K562 (cell line): ENCODE measurements around the gene ATRN. TPM values are rescaled to one million over a fixed set of nuclear protein-coding genes. Genes with fewer than 3 reads are reported as not detected.
A peak's percentile ranks its signal among the peaks of the same experiment; 100 is the strongest.

Experiments
- ATAC-seq: fragments of 200-7000 bp; cut with Tn5 transposase; 3 replicates; pipeline ENCODE4 v1.9.1; 2020; ENCODE audit warnings: moderate library complexity
- BruUV-seq: library from RNA; stranded (reverse); fragments of 400-500 nt; replicated peaks from 2 replicates; lab custom pipeline; 2021; lab: Mats Ljungman, UMichigan
- CTCF ChIA-PET: fragments of 300-600 bp; formaldehyde crosslinking; extraction: SDS; loops from one replicate; lab custom pipeline; 2021; ENCODE audit warnings: low intra/inter-chr PET ratio; lab: Yijun Ruan, JAX
- POLR2A ChIA-PET: fragments of 300-600, 350-650 bp; sonication (Branson Sonifier 250); formaldehyde crosslinking; extraction: SDS; loops from one replicate; lab custom pipeline; 2021; ENCODE audit warnings: antibody characterized with exemption, inconsistent platforms; lab: Yijun Ruan, JAX
- DNase-seq, 4 experiments: peaks; one replicate each; pipeline versions ENCODE4 v3.0.0 to v3.0.0-alpha.2; 2011 to 2018; ENCODE audit warnings: low spot score in 3 of 4, mixed read lengths in 3 of 4; ENCODE audit errors: extremely low read depth in 1 of 4
- FAIRE-seq: peaks from 2 replicates; lab custom pipeline; 2011; peaks lifted over from hg19 to GRCh38; lab: Jason Lieb, UNC
- H2AFZ ChIP-seq: 2 replicates; pipeline ENCODE4 v1.6.0; 2011; ENCODE audit warnings: low read depth, low read length, control low read depth, inconsistent platforms
- H3K27ac ChIP-seq: fragments of 200-600 bp; 3 replicates; pipeline ENCODE4 v1.8.0; 2011; ENCODE audit warnings: low read depth, mild to moderate bottlenecking, control low read depth, inconsistent platforms, low read length, moderate library complexity, mixed read lengths; ENCODE audit errors: extremely low read depth
- H3K27me3 ChIP-seq, 2 experiments: fragments of 300-600 bp in 1 of 2; 2 replicates in 1 of 2; 3 replicates in 1 of 2; pipeline versions ENCODE4 v1.6.0 to v1.8.0; 2011; ENCODE audit warnings: inconsistent platforms in 2 of 2, low read length in 2 of 2, mild to moderate bottlenecking in 1 of 2, mixed read lengths in 1 of 2, moderate library complexity in 1 of 2; ENCODE audit not compliant: control insufficient read depth in 2 of 2, insufficient read depth in 2 of 2
- H3K36me3 ChIP-seq: fragments of 300-600 bp; 3 replicates; pipeline ENCODE4 v1.8.0; 2011; ENCODE audit warnings: mild to moderate bottlenecking, low read length, inconsistent platforms; ENCODE audit not compliant: control insufficient read depth, insufficient read depth
- H3K4me1 ChIP-seq, 2 experiments: fragments of 200-600 bp in 1 of 2; replicated peaks in 1 of 2; 2 replicates in 1 of 2; 3 replicates in 1 of 2; pipeline versions ENCODE4 v1.5.1 to v1.8.0; 2011; ENCODE audit warnings: inconsistent platforms in 2 of 2, low read length in 2 of 2, mild to moderate bottlenecking in 1 of 2, mixed read lengths in 1 of 2, moderate library complexity in 1 of 2; ENCODE audit not compliant: control insufficient read depth in 2 of 2, insufficient read depth in 2 of 2
- H3K4me2 ChIP-seq: 2 replicates; pipeline ENCODE4 v1.6.1; 2011; ENCODE audit warnings: low read length, control low read depth, inconsistent platforms, mixed read lengths; ENCODE audit not compliant: insufficient read depth
- H3K4me3 ChIP-seq: fragments of 200-600 bp; sonication (generic), shearing (Covaris generic); 2 replicates; pipeline ENCODE4 v1.5.1; 2016; ENCODE audit warnings: control low read depth, inconsistent platforms
- H3K79me2 ChIP-seq: fragments of 200-600 bp; 3 replicates; pipeline ENCODE4 v1.8.0; 2011; ENCODE audit warnings: low read length, inconsistent platforms; ENCODE audit not compliant: control insufficient read depth, insufficient read depth
- H3K9ac ChIP-seq, 2 experiments: 2 replicates each; pipeline versions ENCODE4 v1.6.0 to v1.6.1; 2011; ENCODE audit warnings: low read depth in 2 of 2, low read length in 2 of 2, control low read depth in 1 of 2, inconsistent platforms in 1 of 2, mild to moderate bottlenecking in 1 of 2, mixed read lengths in 1 of 2; ENCODE audit not compliant: insufficient read depth in 1 of 2
- H3K9me1 ChIP-seq: one replicate; pipeline ENCODE4 v1.6.0; 2011; ENCODE audit warnings: inconsistent platforms, mild to moderate bottlenecking, low read length, moderate library complexity; ENCODE audit not compliant: control insufficient read depth, insufficient read depth
- H3K9me3 ChIP-seq: replicated peaks from 2 replicates; pipeline ENCODE4 v1.5.1; 2011; ENCODE audit warnings: low read depth, low read length, inconsistent platforms; ENCODE audit not compliant: control insufficient read depth, insufficient read depth
- H4K20me1 ChIP-seq: replicated peaks from 2 replicates; pipeline ENCODE4 v1.6.1; 2011; ENCODE audit warnings: low read length, inconsistent platforms, mixed read lengths; ENCODE audit not compliant: control insufficient read depth, insufficient read depth
- BCLAF1 ChIP-seq, 2 experiments: fragments of 450-650 bp in 1 of 2; IDR thresholded peaks; 2 replicates each; pipeline ENCODE4 v1.6.1; 2011 to 2017; ENCODE audit warnings: low read depth in 2 of 2, antibody characterized with exemption in 1 of 2, borderline replicate concordance in 1 of 2, low read length in 1 of 2, mild to moderate bottlenecking in 1 of 2, mixed read lengths in 1 of 2; ENCODE audit not compliant: control insufficient read depth in 1 of 2
- HCFC1 ChIP-seq: IDR thresholded peaks from 2 replicates; pipeline ENCODE4 v1.6.1; 2012; ENCODE audit warnings: low read depth, low read length, improper control_type of control experiment
- MCM3 ChIP-seq: fragments of 450-650 bp; IDR thresholded peaks from 2 replicates; pipeline ENCODE4 v1.6.1; 2016
- NCOA1 ChIP-seq: fragments of 450-650 bp; IDR thresholded peaks from 2 replicates; pipeline ENCODE4 v1.6.1; 2016; ENCODE audit warnings: low read depth
- NRF1 ChIP-seq, 2 experiments: fragments of 450-650 bp; IDR thresholded peaks in 1 of 2; conservative IDR thresholded peaks in 1 of 2; 2 replicates each; pipeline ENCODE4 v1.6.1; 2014; ENCODE audit warnings: mild to moderate bottlenecking in 2 of 2
- POLR2AphosphoS2 ChIP-seq: IDR thresholded peaks from 2 replicates; pipeline ENCODE4 v1.6.1; 2012; ENCODE audit warnings: low read length, improper control_type of control experiment
- POU5F1 ChIP-seq: fragments of 150-350 bp; IDR thresholded peaks from 2 replicates; pipeline ENCODE4 v1.6.1; 2014; ENCODE audit warnings: borderline replicate concordance, low read length, low read depth, mild to moderate bottlenecking; ENCODE audit not compliant: partially characterized antibody
- RAD21 ChIP-seq, 2 experiments: fragments of 250-450 bp in 1 of 2; fragments of 450-650 bp in 1 of 2; sonication (Bioruptor Pico) in 1 of 2; formaldehyde crosslinking in 1 of 2; IDR thresholded peaks in 1 of 2; conservative IDR thresholded peaks in 1 of 2; 2 replicates each; pipeline versions ENCODE4 v1.4.0 to v1.8.0; 2020 to 2022; ENCODE audit warnings: mild to moderate bottlenecking in 2 of 2, moderate library complexity in 1 of 2
- RBFOX2 ChIP-seq: fragments of 200-400 bp; formaldehyde crosslinking; IDR thresholded peaks from 2 replicates; pipeline ENCODE4 v1.6.1; 2017; ENCODE audit warnings: low read depth, mild to moderate bottlenecking, low read length, moderate library complexity
- TFAM ChIP-seq: fragments of 250-450 bp; sonication (Bioruptor Pico); conservative IDR thresholded peaks from 2 replicates; pipeline ENCODE4 v1.5.0; 2021; ENCODE audit warnings: mild to moderate bottlenecking, moderate library complexity
- YY1 ChIP-seq, 3 experiments: IDR thresholded peaks; 2 replicates each; pipeline ENCODE4 v1.6.1; 2011; ENCODE audit warnings: low read length in 2 of 3, mild to moderate bottlenecking in 2 of 3, moderate library complexity in 2 of 3, borderline replicate concordance in 1 of 3, control low read depth in 1 of 3, low read depth in 1 of 3; ENCODE audit not compliant: insufficient read depth in 3 of 3, insufficient replicate concordance in 2 of 3, control insufficient read depth in 1 of 3, insufficient read length in 1 of 3; ENCODE audit errors: extremely low read depth in 1 of 3
- ZNF121 ChIP-seq: sonication (generic); formaldehyde crosslinking; conservative IDR thresholded peaks from 2 replicates; pipeline ENCODE4 v1.8.0; 2022; ENCODE audit warnings: missing genetic modification reagents
- WGBS: fragments of 100-300 bp; shearing (Covaris generic); methylation state at CpG from one replicate; pipeline ENCODE4 v1.1.6; 2016; ENCODE audit warnings: low coverage, mixed read lengths; ENCODE audit not compliant: insufficient coverage; ENCODE audit errors: missing lambda C conversion rate; 5-methylcytosine and 5-hydroxymethylcytosine counted together
- in situ Hi-C: fragments of 300-500 bp; cut with MboI; formaldehyde crosslinking; loops from 4 replicates; pipeline ENCODE4 v1.15.0; 2018; ENCODE audit warnings: inconsistent platforms, mixed read lengths
- intact Hi-C: fragments of 100-400 bp; cut with micrococcal nuclease; formaldehyde crosslinking; loops from 2 replicates; pipeline ENCODE4 v1.14.2; 2022
- polyA plus RNA-seq, 8 experiments: library from polyadenylated mRNA; depleted of rRNA in 4 of 8; stranded (reverse) in 5 of 8; unstranded in 3 of 8; fragments of >200 nt; fragmentation: Nextera tagmentation in 2 of 8; fragmentation: Illumina TruSeq in 1 of 8; extraction: Ambion mirVana in 2 of 8; extraction: Trizol in 1 of 8; gene quantifications; 2 replicates each; pipeline versions ENCODE4 v1.2.1 to v1.2.3, GENCODE V29; 2011 to 2014; ENCODE audit warnings: inconsistent platforms in 1 of 8, missing spikeins in 1 of 8
- total RNA-seq, 7 experiments: library from RNA; depleted of rRNA in 6 of 7; stranded (reverse); fragments of >200 nt in 6 of 7; fragmentation: Illumina TruSeq in 2 of 7; extraction: Trizol in 2 of 7; gene quantifications; 2 replicates each; pipeline versions ENCODE4 v1.2.1 to v1.2.3, GENCODE V29; 2011 to 2021; ENCODE audit warnings: low replicate concordance in 1 of 7
- TF ChIP-seq, protein P1 (sequence below), 3 experiments: IDR thresholded peaks in 2 of 3; conservative IDR thresholded peaks in 1 of 3; 2 replicates each; pipeline ENCODE4 v1.5.1; 2011 to 2012; ENCODE audit warnings: low read length in 3 of 3, mild to moderate bottlenecking in 3 of 3, control low read depth in 2 of 3, improper control_type of control experiment in 1 of 3, inconsistent platforms in 1 of 3, low read depth in 1 of 3, mixed read lengths in 1 of 3, moderate library complexity in 1 of 3; ENCODE audit not compliant: insufficient read depth in 2 of 3

Gene ATRN
- total and polyA plus RNA-seq, 9 of the 15 experiments (the other 6 are each of a cell fraction or from before 2014, with no cell fraction given) = 0.69 to 16.5 (median 7.6) TPM

GRCh38 chr20:3632311-3633004, 161.6 kb downstream of the ATRN start:
- POLR2A ChIA-PET = no interaction called here
- CTCF ChIA-PET = no interaction called here
- WGBS = 57% methylated on average over 5 of the region's 7 CpGs
- intact Hi-C loops (no loop called here), in situ Hi-C loops (no loop called here)
- DNase-seq (no peak), FAIRE-seq (no peak), ATAC-seq (no peak)
- H4K20me1 ChIP-seq = no peaks in the 10 kb centered on the region
- no peaks in the 10 kb centered on the region for H3K4me1 ChIP-seq
- H3K36me3 ChIP-seq = no peaks in the 10 kb centered on the region
- H3K4me3 ChIP-seq = no peak overlapping the region
- no TSS peak for BruUV-seq
- no peak overlapping the region for H3K4me2 ChIP-seq
- no peaks in the 10 kb centered on the region for H3K9me3 ChIP-seq
- no peak overlapping the region for H2AFZ ChIP-seq
- TF ChIP-seq POU5F1 (no peak), POLR2AphosphoS2 (no peak), HCFC1 (no peak), RAD21 (CRISPR knock-in tag; conservative IDR thresholded peaks at IDR 0.05 in 1 of 2, IDR thresholded peaks at IDR 0.05 in 1 of 2) (peak in 1 of 2 experiments; percentile 22; a peak in 2 of 4 replicates), NCOA1 (no peak), YY1 (IDR thresholded peaks at IDR 0.05; ENCODE audit: borderline replicate concordance in 1 of 3, control insufficient read depth in 1 of 3, extremely low read depth in 1 of 3, insufficient read depth in 3 of 3, insufficient read length in 1 of 3, insufficient replicate concordance in 2 of 3, low read depth in 1 of 3, low read length in 2 of 3) (no peak), RBFOX2 (no peak), NRF1 (conservative IDR thresholded peaks at IDR 0.05 in 1 of 2, IDR thresholded peaks at IDR 0.05 in 1 of 2) (no peak), ZNF121 (peak; percentile 16; the same call in 1 of the 2 replicates), MCM3 (no peak), TFAM (no peak), BCLAF1 (IDR thresholded peaks at IDR 0.05; ENCODE audit: borderline replicate concordance in 1 of 2, control insufficient read depth in 1 of 2, low read depth in 2 of 2, low read length in 1 of 2) (no peak)
- TF ChIP-seq, protein P1, sequence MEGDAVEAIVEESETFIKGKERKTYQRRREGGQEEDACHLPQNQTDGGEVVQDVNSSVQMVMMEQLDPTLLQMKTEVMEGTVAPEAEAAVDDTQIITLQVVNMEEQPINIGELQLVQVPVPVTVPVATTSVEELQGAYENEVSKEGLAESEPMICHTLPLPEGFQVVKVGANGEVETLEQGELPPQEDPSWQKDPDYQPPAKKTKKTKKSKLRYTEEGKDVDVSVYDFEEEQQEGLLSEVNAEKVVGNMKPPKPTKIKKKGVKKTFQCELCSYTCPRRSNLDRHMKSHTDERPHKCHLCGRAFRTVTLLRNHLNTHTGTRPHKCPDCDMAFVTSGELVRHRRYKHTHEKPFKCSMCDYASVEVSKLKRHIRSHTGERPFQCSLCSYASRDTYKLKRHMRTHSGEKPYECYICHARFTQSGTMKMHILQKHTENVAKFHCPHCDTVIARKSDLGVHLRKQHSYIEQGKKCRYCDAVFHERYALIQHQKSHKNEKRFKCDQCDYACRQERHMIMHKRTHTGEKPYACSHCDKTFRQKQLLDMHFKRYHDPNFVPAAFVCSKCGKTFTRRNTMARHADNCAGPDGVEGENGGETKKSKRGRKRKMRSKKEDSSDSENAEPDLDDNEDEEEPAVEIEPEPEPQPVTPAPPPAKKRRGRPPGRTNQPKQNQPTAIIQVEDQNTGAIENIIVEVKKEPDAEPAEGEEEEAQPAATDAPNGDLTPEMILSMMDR (IDR thresholded peaks at IDR 0.05 in 2 of 3, conservative IDR thresholded peaks at IDR 0.05 in 1 of 3; ENCODE audit: insufficient read depth in 2 of 3, low read depth in 1 of 3, low read length in 3 of 3) = peak in 1 of 3 experiments; percentile 23; a peak in 1 of 6 replicates
- H3K9me1 ChIP-seq = no peaks in the 10 kb centered on the region
- no peak overlapping the region; a peak in 1 of 4 replicates for H3K9ac ChIP-seq
- H3K27me3 ChIP-seq = no peaks in the 10 kb centered on the region
- H3K79me2 ChIP-seq = no peaks in the 10 kb centered on the region
- no peak overlapping the region for H3K27ac ChIP-seq
